ENCODE measurements around the gene GPR3.
"Not testable (repeated sequence)": the region's sequence is repeated elsewhere in the genome, so short reads cannot be mapped to it uniquely, and the experiment has no call there.

GPR3 gene

DNA sequence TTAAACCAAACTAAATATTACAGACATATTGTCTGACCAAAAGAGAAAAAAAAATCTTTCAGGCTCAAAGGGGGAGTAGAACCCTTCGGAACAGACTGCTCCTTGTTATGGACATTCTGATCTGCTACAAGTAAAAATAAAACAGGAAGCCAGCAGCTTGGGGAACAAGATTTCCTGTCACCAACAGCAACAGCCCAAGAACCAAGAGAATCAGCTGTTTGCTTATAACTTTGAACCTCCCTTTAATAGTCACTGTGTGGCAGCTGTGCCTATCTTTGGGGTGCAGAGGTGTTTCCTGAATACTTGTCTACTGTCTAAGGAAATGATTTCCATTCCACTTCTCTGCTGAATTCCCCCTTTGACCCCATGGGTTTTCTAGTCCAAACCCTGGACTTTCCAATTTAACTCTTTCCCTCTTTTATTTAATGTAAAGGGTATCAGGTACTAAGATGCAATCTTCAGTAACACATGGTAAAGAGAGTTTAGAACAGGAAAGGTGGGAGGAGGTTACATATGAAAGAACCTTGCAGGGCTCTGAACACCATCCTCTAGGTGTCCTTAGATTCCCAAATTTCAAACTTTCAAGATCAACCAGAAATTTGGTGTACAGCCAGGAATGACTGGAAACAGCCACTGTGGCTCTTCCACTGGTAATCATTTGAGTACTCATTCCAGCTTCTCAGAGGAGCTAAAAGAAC is 38.6 kb downstream of the GPR3 start:
- peak; percentile 55 for DNase-seq

DNA sequence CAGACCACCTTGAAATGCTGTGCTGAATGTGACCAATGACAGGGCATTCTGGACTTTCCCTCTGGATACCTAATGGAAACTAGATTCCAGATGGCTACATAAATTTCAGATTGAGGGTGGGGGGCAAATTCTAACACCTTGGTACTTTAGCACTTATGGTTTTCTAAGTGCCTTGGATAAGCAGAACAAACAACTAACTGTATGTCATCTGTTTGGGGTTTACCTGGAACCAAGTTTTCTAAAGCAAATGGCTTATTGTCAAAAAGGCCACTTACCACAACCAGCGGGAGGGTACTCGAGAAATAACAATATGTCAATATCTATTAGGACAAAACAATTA is 39.1 kb downstream of the GPR3 start:
- no peak for DNase-seq

DNA sequence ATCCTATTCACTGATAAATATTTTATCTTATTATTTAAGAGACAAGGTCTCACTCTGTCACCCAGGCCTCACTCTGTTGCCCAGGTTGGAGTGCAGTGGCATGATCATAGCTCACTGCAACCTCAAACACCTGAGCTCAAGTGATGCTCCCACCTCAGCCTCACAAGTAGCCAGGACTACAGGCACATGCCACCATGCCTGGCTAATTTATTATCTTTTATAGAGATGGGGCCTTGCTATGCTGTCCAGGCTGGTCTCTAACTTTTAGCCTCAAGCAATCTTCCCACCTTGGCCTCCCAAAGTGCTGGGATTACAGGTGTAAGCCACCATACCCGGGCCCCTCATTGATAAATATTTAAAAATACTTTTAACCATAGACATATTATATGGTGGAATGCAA is 40.3 kb downstream of the GPR3 start:
- DNase-seq: not testable (repeated sequence)

DNA sequence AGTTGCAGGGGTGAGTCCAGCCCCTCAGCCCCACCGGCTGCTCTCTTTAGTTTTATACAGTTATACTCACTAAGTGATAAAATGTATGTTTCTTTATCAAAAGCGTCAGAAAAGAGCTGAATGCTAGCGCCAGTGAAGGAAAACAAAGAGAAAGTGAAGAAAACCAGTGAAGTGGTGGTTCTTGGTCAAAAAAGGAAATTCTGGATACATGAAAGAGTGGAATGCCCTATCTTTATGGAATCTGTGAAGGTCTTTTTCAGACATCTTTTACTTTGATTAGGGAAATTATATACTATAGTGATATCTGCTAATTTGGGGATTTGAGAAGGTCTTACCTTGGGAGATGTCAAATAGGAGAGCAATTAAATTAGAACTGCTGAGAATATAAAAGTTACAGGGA is 41.3 kb downstream of the GPR3 start:
- DNase-seq: no peak

DNA sequence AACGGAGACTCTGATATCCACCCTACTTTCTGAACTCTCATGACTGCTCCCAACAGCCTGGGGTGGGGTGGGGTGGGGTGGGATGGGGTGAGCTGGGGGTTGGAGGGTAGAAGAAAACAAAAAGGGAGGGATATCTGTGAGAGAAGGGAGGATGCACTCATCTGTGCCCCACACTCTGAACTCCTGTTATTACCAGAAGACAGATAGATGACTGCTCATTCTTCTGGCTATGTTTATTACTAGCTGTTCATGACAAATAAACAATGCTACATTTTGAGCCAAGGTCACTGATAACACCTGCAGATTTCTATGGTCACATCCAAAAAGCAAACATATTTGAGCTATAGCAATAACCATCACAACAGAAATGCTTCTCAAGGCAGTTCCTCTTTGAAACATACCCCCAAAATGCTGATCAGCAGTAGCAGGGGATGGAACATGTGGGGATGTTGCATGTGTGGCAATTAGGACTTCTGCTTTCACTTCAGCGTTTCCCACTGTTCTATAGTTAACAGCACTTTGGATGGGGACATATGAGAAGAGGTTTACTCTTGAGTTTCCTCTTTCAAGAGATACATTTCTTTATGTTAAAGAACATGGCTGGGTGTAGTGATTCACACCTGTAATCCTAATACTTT is 43.3 kb downstream of the GPR3 start:
- no peak for DNase-seq

DNA sequence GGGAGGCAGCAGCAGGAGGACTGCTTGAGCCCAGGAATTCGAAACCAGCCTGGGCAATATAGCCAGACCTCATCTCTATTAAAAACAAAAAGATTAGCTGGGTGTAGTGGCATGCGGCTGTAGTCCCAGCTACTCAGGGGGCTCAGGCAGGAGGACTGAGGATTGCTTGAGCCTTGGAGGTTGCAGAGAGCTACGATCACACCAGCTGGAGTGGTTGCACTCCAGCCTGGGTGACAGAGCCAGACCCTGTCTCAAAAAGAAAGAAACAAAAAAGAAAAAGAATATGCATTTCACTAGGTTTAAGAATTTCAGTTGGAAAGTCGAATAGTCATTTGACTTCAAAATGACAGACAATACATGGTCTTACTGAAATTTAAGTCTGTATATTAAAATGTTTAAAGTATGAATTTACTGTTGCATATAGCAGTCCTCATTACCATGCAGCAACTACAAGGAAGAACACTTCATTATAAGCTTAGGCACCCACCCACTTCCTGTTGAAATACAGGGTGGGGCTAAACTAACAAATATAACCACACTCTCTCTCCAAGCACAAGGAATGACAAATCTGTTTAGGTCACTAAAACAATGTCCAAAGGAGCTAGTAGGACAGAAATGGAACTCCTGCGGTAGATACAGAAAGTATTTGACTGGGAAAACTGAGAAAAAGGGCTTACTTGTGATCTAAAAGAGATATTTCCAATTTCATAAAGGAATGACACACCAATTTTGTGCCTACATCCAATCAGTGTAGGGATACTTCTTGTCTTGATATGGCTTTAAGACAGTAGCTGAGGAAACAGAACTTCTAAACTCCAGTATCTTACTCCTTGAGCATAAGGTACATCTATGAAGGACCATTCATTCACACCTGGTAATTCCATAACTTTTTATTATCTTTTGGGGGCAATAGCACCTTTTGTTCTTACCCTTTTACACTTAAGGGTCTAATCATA is 44.1 kb downstream of the GPR3 start:
- peak; percentile 30 for DNase-seq

DNA sequence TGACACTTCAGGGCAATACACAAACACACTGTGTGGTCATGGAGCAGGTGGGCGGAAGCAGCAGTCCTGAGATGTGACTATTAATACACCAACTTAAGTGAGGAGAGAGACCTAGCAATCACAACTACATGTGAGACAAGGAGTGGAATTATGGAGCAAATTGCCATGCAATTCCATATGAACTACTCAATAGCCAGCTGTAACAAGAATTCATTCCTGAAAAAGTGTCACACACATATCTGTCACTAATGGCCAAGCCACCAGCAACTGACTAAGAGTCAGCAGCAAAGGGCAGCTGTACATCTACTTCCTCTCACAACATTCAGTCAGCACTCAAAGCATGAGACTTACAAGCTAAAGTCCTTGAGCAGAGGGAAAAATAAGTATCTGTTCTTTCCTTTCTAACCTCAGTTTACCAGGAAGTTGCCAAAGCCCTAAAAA is 46.2 kb downstream of the GPR3 start:
- peak; percentile 18 for DNase-seq

DNA sequence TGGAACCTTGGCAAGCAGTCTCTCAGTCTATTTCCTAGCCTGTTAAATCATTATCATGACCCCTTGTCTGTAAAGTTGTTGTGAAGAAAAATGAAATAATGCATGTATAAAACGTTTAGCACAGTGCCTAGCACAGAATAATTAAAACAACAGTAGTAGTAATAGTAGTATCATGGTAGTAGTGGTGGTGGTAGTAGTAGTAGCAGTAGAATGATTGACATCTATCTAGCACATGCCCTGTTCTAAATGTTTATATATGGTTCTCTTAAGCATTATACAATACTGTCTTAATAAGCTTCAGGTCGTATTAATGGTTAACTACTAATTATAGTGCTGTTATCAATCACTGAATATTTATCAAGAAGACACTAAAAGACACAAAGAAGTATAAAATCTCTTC is 46.7 kb downstream of the GPR3 start:
- no peak for DNase-seq

DNA sequence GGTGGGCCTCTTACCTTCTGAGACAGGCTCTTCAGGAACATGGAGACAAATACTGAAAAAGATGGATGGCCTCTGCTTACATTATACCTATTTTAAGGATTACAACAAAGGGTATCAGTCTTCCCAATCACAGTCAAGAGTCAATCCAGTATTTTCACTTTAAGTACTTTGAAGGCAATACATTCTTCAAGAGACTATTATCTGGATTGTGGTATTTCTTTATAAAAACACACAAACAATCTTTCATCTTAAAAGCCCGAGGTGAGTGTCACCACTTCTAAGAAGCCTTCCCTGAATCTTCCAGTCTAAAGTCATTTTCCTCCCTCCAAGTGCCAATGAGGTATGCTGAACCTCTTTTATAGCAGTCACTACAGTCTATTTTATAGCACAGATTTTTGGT is 52.2 kb downstream of the GPR3 start:
- DNase-seq: no peak

All from CD4-positive, alpha-beta T cell treated with Interleukin-17A for 4 hours (primary cell).